HepG2 (cell line): ENCODE measurements around the gene ZCCHC7. TPM values are rescaled to one million over a fixed set of nuclear protein-coding genes. Genes with fewer than 3 reads are reported as not detected.

Source experiments
- ATAC-seq: fragments of 200-7000 bp; cut with Tn5 transposase; 3 replicates; pipeline ENCODE4 v1.9.1; 2020; ENCODE audit warnings: mild to moderate bottlenecking, moderate library complexity
- BruUV-seq: library from RNA; stranded (reverse); fragments of 400-500 nt; replicated peaks from 2 replicates; lab custom pipeline; 2021; lab: Mats Ljungman, UMichigan
- CTCF ChIA-PET: fragments of 300-600 bp; formaldehyde crosslinking; extraction: SDS; loops from one replicate; lab custom pipeline; 2021; ENCODE audit warnings: low total read pairs, inconsistent platforms, low intra/inter-chr PET ratio; lab: Yijun Ruan, JAX
- POLR2A ChIA-PET: fragments of 350-600 bp; sonication (Branson Sonifier 250); formaldehyde crosslinking; loops from one replicate; lab custom pipeline; 2020; ENCODE audit warnings: antibody characterized with exemption, inconsistent platforms; lab: Yijun Ruan, JAX
- DNase-seq: peaks from one replicate; pipeline ENCODE4 v3.0.0-alpha.2; 2015; ENCODE audit warnings: low spot score
- FAIRE-seq: peaks from 3 replicates; lab custom pipeline; 2011; peaks lifted over from hg19 to GRCh38; lab: Jason Lieb, UNC
- H2AFZ ChIP-seq: one replicate; pipeline ENCODE4 v1.6.1; 2011; ENCODE audit warnings: low read length, inconsistent platforms
- H3K27ac ChIP-seq: fragments of 300-600 bp; 3 replicates; pipeline ENCODE4 v1.8.0; 2011; ENCODE audit warnings: mixed run types, mild to moderate bottlenecking, mixed read lengths, low read length, inconsistent platforms; ENCODE audit not compliant: insufficient read depth; ENCODE audit errors: extremely low read length
- H3K27me3 ChIP-seq, 2 experiments: fragments of 200-600 bp in 1 of 2; 2 replicates in 1 of 2; 3 replicates in 1 of 2; pipeline versions ENCODE4 v1.6.0 to v1.8.0; 2011; ENCODE audit warnings: low read length in 2 of 2, mild to moderate bottlenecking in 2 of 2, moderate library complexity in 2 of 2, inconsistent platforms in 1 of 2; ENCODE audit not compliant: insufficient read depth in 2 of 2, control insufficient read depth in 1 of 2
- H3K36me3 ChIP-seq, 2 experiments: fragments of 200-600 bp in 1 of 2; replicated peaks in 1 of 2; 2 replicates in 1 of 2; 3 replicates in 1 of 2; pipeline versions ENCODE4 v1.5.1 to v1.8.0; 2011; ENCODE audit warnings: low read length in 2 of 2, inconsistent platforms in 1 of 2; ENCODE audit not compliant: insufficient read depth in 2 of 2, control insufficient read depth in 1 of 2
- H3K4me1 ChIP-seq: 2 replicates; pipeline ENCODE4 v1.5.1; 2012; ENCODE audit warnings: low read length, inconsistent platforms; ENCODE audit not compliant: insufficient read depth
- H3K4me2 ChIP-seq: 2 replicates; pipeline ENCODE4 v1.6.0; 2011; ENCODE audit warnings: low read depth, low read length, inconsistent platforms
- H3K4me3 ChIP-seq, 3 experiments: fragments of 200-600 bp in 1 of 3; sonication (generic), shearing (Covaris generic) in 1 of 3; replicated peaks in 1 of 3; 2 replicates each; pipeline ENCODE4 v1.5.1; 2011 to 2016; ENCODE audit warnings: low read length in 3 of 3, inconsistent platforms in 2 of 3, low read depth in 2 of 3, mild to moderate bottlenecking in 2 of 3, control low read depth in 1 of 3, mixed read lengths in 1 of 3; ENCODE audit not compliant: insufficient read depth in 1 of 3
- H3K79me2 ChIP-seq: one replicate; pipeline ENCODE4 v1.6.1; 2011; ENCODE audit warnings: low read length, inconsistent platforms; ENCODE audit not compliant: insufficient read depth
- H3K9ac ChIP-seq: 2 replicates; pipeline ENCODE4 v1.6.0; 2011; ENCODE audit warnings: mild to moderate bottlenecking, low read depth, low read length, inconsistent platforms; ENCODE audit not compliant: insufficient read depth
- H3K9me3 ChIP-seq: 2 replicates; pipeline ENCODE4 v1.5.1; 2012; ENCODE audit warnings: mild to moderate bottlenecking, low read length
- H4K20me1 ChIP-seq: 2 replicates; pipeline ENCODE4 v1.6.0; 2011; ENCODE audit warnings: inconsistent platforms, mild to moderate bottlenecking, low read length, moderate library complexity; ENCODE audit not compliant: insufficient read depth
- ASH2L ChIP-seq: fragments of 300-600, 200-600 bp; sonication (generic); IDR thresholded peaks from 2 replicates; pipeline ENCODE4 v1.7.0; 2017; ENCODE audit warnings: low read depth, mild to moderate bottlenecking, moderate library complexity, mixed read lengths, low read length; ENCODE audit not compliant: insufficient read length
- NFIC ChIP-seq: IDR thresholded peaks from 2 replicates; pipeline ENCODE4 v1.6.1; 2012; ENCODE audit warnings: mild to moderate bottlenecking, low read length, inconsistent platforms
- NR2F1 ChIP-seq, 2 experiments: fragments of 450-650 bp in 1 of 2; formaldehyde crosslinking in 1 of 2; IDR thresholded peaks; 2 replicates each; pipeline versions ENCODE4 v1.5.0 to v1.6.1; 2016 to 2020; ENCODE audit warnings: mild to moderate bottlenecking in 1 of 2, missing compliant biosample characterization in 1 of 2, missing genetic modification reagents in 1 of 2, moderate library complexity in 1 of 2
- RAD21 ChIP-seq: fragments of 450-650 bp; formaldehyde crosslinking; IDR thresholded peaks from 2 replicates; pipeline ENCODE4 v1.5.0; 2020; ENCODE audit warnings: mild to moderate bottlenecking
- SRSF4 ChIP-seq: fragments of 200-400 bp; formaldehyde crosslinking; IDR thresholded peaks from one replicate; pipeline ENCODE4 v1.6.1; 2018; ENCODE audit warnings: mild to moderate bottlenecking, low read depth, low read length, moderate library complexity; ENCODE audit not compliant: poor library complexity, severe bottlenecking
- STAG1 ChIP-seq: sonication (generic); formaldehyde crosslinking; IDR thresholded peaks from 2 replicates; pipeline ENCODE4 v1.4.0; 2020; ENCODE audit warnings: missing genetic modification reagents
- ZNF333 ChIP-seq: sonication (generic); formaldehyde crosslinking; IDR thresholded peaks from 2 replicates; pipeline ENCODE4 v1.4.0; 2020; ENCODE audit warnings: mild to moderate bottlenecking, missing genetic modification reagents, borderline replicate concordance
- WGBS: methylation state at CpG from one replicate; pipeline ENCODE4 v1.1.6; 2017; ENCODE audit warnings: low lambda C conversion rate; 5-methylcytosine and 5-hydroxymethylcytosine counted together
- in situ Hi-C: cut with HindIII; loops from 2 replicates; pipeline ENCODE4 v1.10.0; 2017; ENCODE audit warnings: low pct_unique_long_range_greater_than_20kb; ENCODE audit not compliant: extremely low pct_ligation_motif_present
- intact Hi-C: fragments of 100-400 bp; cut with micrococcal nuclease; formaldehyde crosslinking; loops from one replicate; pipeline ENCODE4 v1.10.0; 2022; ENCODE audit not compliant: unreplicated experiment
- polyA plus RNA-seq, 8 experiments: library from polyadenylated mRNA; depleted of rRNA in 3 of 8; stranded (reverse) in 7 of 8; unstranded in 1 of 8; fragments of >200 nt; fragmentation: Illumina TruSeq in 4 of 8; extraction: Trizol in 4 of 8; gene quantifications; 2 replicates each; pipeline versions ENCODE4 v1.2.1 to v1.2.3, GENCODE V29; 2011 to 2016; ENCODE audit warnings: low read depth in 4 of 8, missing spikeins in 1 of 8, mixed read lengths in 1 of 8; ENCODE audit not compliant: insufficient read depth in 1 of 8
- total RNA-seq, 5 experiments: library from RNA; depleted of rRNA; stranded (reverse); fragments of >200 nt; fragmentation: Illumina TruSeq; extraction: Trizol; gene quantifications; 2 replicates each; pipeline ENCODE4 v1.2.3, GENCODE V29; 2016; ENCODE audit warnings: low read depth in 1 of 5
- TF ChIP-seq, protein P1 (sequence below): sonication (generic); formaldehyde crosslinking; IDR thresholded peaks from 2 replicates; pipeline ENCODE4 v1.5.0; 2020; ENCODE audit warnings: mild to moderate bottlenecking, missing genetic modification reagents, moderate library complexity
- TF ChIP-seq, protein P2 (sequence below): IDR thresholded peaks from 2 replicates; pipeline ENCODE4 v1.6.1; 2016; ENCODE audit warnings: low read depth, control low read depth
- TF ChIP-seq, protein P3 (sequence below): sonication (generic); formaldehyde crosslinking; IDR thresholded peaks from 2 replicates; pipeline ENCODE4 v1.4.0; 2020; ENCODE audit warnings: missing genetic modification reagents, borderline replicate concordance
- TF ChIP-seq, protein P4 (sequence below): sonication (generic); formaldehyde crosslinking; IDR thresholded peaks from 2 replicates; pipeline ENCODE4 v1.5.1; 2020; ENCODE audit warnings: missing genetic modification reagents, mild to moderate bottlenecking, borderline replicate concordance

The ZCCHC7 gene
- total and polyA plus RNA-seq, 2 of the 13 experiments (the other 11 are each of a cell fraction or from before 2014, with no cell fraction given): 13.6 to 19.3 TPM

DNA sequence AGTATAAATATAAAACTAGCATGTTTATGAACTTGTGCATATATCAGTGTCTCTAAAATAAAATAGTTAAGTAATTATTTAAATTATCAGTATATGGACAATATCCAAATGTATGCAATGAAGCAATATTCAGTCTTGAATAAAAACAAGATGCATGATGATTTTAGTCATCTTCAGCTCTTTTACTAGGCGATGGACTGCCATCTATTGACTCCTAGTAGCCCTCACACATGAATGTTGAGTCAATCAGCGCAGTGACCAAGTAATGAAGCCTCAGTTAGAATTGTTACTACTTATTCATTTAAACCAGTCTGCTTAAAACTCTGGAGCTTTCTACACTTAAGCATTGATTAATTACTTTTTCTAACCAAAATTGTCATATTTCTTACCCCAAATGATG lies 209.2 kb downstream of the ZCCHC7 start:
- H4K20me1 ChIP-seq: no peaks in the 10 kb centered on the region
- H2AFZ ChIP-seq: no peak overlapping the region
- ChIA-PET CTCF (no interaction called here), POLR2A (no interaction called here)
- no TSS peak for BruUV-seq
- ATAC-seq (no peak), DNase-seq (no peak), FAIRE-seq (no peak)
- 92% methylated on average over 2 of the region's 2 CpGs for WGBS
- H3K4me2 ChIP-seq: no peak overlapping the region
- no peaks in the 10 kb centered on the region for H3K4me1 ChIP-seq
- TF ChIP-seq SRSF4 (no peak), STAG1 (CRISPR knock-in tag) (peak; percentile 49), NFIC (no peak)
- TF ChIP-seq, protein P1, sequence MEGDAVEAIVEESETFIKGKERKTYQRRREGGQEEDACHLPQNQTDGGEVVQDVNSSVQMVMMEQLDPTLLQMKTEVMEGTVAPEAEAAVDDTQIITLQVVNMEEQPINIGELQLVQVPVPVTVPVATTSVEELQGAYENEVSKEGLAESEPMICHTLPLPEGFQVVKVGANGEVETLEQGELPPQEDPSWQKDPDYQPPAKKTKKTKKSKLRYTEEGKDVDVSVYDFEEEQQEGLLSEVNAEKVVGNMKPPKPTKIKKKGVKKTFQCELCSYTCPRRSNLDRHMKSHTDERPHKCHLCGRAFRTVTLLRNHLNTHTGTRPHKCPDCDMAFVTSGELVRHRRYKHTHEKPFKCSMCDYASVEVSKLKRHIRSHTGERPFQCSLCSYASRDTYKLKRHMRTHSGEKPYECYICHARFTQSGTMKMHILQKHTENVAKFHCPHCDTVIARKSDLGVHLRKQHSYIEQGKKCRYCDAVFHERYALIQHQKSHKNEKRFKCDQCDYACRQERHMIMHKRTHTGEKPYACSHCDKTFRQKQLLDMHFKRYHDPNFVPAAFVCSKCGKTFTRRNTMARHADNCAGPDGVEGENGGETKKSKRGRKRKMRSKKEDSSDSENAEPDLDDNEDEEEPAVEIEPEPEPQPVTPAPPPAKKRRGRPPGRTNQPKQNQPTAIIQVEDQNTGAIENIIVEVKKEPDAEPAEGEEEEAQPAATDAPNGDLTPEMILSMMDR (CRISPR knock-in tag): peak; percentile 49
- no peak overlapping the region for H3K9ac ChIP-seq
- no peaks in the 10 kb centered on the region for H3K36me3 ChIP-seq
- in situ Hi-C loops (no loop called here), intact Hi-C loops (loop anchor here (1.0 kb wide), 1 partner anchor 333 kb away; no protein-coding TSS in a partner anchor)
- H3K79me2 ChIP-seq: no peaks in the 10 kb centered on the region
- no peak overlapping the region for H3K4me3 ChIP-seq
- H3K9me3 ChIP-seq: no peaks in the 10 kb centered on the region
- H3K27me3 ChIP-seq: no peaks in the 10 kb centered on the region
- no peak overlapping the region for H3K27ac ChIP-seq

DNA sequence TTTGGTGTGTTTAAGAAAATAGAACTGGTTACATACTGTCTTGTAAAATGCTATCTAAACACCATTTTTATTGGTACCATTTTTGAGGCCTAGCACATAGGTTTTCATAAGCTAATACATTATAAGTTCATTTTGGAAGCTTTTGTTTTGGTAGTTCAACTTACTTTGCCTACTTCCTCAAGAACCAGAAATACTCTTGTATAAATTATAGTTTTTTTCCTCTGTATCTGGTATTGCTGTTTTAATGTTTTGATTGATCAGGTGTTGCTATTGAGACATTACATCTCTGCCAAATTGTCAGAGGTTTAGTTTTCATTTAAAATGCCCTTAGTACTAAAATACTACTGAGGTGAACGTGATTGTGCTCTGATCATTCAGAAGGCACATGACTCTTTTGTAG lies 211.5 kb downstream of the ZCCHC7 start:
- Histone ChIP-seq H3K9ac (no peak overlapping the region), H3K9me3 (no peaks in the 10 kb centered on the region), H2AFZ (no peak overlapping the region), H3K36me3 (no peaks in the 10 kb centered on the region), H3K4me1 (no peaks in the 10 kb centered on the region), H3K27ac (no peak overlapping the region), H3K27me3 (no peaks in the 10 kb centered on the region), H3K4me3 (no peak overlapping the region), H4K20me1 (no peaks in the 10 kb centered on the region), H3K79me2 (no peaks in the 10 kb centered on the region), H3K4me2 (no peak overlapping the region)
- ATAC-seq: no peak
- DNase-seq: no peak
- 89% methylated on average over 1 of the region's 1 CpG for WGBS
- CTCF ChIA-PET: no interaction called here
- no peak for FAIRE-seq
- TF ChIP-seq, protein P2, sequence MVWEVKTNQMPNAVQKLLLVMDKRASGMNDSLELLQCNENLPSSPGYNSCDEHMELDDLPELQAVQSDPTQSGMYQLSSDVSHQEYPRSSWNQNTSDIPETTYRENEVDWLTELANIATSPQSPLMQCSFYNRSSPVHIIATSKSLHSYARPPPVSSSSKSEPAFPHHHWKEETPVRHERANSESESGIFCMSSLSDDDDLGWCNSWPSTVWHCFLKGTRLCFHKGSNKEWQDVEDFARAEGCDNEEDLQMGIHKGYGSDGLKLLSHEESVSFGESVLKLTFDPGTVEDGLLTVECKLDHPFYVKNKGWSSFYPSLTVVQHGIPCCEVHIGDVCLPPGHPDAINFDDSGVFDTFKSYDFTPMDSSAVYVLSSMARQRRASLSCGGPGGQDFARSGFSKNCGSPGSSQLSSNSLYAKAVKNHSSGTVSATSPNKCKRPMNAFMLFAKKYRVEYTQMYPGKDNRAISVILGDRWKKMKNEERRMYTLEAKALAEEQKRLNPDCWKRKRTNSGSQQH (CRISPR knock-in tag): no peak
- TF ChIP-seq, protein P3, sequence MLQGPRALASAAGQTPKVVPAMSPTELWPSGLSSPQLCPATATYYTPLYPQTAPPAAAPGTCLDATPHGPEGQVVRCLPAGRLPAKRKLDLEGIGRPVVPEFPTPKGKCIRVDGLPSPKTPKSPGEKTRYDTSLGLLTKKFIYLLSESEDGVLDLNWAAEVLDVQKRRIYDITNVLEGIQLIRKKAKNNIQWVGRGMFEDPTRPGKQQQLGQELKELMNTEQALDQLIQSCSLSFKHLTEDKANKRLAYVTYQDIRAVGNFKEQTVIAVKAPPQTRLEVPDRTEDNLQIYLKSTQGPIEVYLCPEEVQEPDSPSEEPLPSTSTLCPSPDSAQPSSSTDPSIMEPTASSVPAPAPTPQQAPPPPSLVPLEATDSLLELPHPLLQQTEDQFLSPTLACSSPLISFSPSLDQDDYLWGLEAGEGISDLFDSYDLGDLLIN (CRISPR knock-in tag): no peak
- TF ChIP-seq NR2F1 (CRISPR knock-in tag; IDR thresholded peaks at IDR 0.05) (no peak), ZNF333 (CRISPR knock-in tag) (no peak), RAD21 (CRISPR knock-in tag) (no peak), ASH2L (no peak)
- TF ChIP-seq, protein P4, sequence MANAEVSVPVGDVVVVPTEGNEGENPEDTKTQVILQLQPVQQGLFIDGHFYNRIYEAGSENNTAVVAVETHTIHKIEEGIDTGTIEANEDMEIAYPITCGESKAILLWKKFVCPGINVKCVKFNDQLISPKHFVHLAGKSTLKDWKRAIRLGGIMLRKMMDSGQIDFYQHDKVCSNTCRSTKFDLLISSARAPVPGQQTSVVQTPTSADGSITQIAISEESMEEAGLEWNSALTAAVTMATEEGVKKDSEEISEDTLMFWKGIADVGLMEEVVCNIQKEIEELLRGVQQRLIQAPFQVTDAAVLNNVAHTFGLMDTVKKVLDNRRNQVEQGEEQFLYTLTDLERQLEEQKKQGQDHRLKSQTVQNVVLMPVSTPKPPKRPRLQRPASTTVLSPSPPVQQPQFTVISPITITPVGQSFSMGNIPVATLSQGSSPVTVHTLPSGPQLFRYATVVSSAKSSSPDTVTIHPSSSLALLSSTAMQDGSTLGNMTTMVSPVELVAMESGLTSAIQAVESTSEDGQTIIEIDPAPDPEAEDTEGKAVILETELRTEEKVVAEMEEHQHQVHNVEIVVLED (CRISPR knock-in tag): no peak
- POLR2A ChIA-PET: no interaction called here
- no TSS peak for BruUV-seq
- intact Hi-C loops: no loop called here
- in situ Hi-C loops: no loop called here
